ENCODE data around the gene GPC6.

DNA sequence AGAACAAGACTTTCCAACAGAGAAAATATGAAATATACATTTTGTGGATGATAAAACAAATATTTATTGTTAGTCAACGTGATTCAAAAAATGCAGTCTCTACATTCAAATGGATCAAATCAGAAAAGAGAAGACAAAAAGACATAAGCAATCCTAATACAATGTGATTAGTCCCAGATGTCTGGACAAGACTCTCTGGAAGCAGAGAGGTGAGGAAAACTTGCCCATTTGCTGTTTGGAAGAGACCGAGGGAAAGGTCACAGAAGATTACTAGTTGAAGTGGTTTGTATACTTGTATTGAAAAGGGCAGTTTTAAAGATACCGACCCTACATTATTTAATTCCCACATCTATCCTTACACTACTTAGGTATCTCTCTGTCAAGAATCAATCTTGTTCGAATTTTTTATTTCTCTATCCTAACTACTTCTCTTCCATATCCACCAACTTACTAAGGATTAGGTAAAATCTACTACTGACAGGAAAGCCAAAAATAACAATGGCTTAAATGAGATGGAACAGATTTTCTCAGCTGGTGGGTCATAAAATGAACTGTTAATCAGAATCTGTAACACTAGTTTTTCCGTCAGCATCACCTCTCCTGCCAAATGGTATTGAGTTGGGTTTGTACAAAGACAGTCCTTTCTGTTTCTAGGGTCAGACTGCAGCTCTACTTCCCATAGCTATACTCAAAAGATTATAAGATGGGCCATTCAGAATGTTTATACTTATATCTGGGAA, 755.7 kb downstream of the GPC6 start:
- no peak for TF ChIP-seq POLR2AphosphoS5 (IDR thresholded peaks at IDR 0.05; ENCODE audit: low read depth, low read length)
- TF ChIP-seq CTCF (IDR thresholded peaks at IDR 0.05 in 2 of 3, conservative IDR thresholded peaks at IDR 0.05 in 1 of 3; ENCODE audit: borderline replicate concordance in 1 of 3, insufficient read depth in 1 of 3, low read depth in 2 of 3, low read length in 2 of 3) = no peak
- no peak for TF ChIP-seq REST (IDR thresholded peaks at IDR 0.05; ENCODE audit: low read depth)
- TF ChIP-seq ZBTB33 (IDR thresholded peaks at IDR 0.05; ENCODE audit: extremely low read depth, insufficient replicate concordance, low read length) = no peak
- no peak for TF ChIP-seq CEBPB (IDR thresholded peaks at IDR 0.05; ENCODE audit: low read depth)
- no peak for TF ChIP-seq MAX (IDR thresholded peaks at IDR 0.05)
- no peak for TF ChIP-seq EZH2 (IDR thresholded peaks at IDR 0.05)
- TF ChIP-seq CBX3 (IDR thresholded peaks at IDR 0.05; ENCODE audit: low read depth) = no peak
- no peak for TF ChIP-seq POLR2A (IDR thresholded peaks at IDR 0.05; ENCODE audit: borderline replicate concordance, extremely low read depth, insufficient read depth, insufficient read length)
- TF ChIP-seq RAD21 (IDR thresholded peaks at IDR 0.05; ENCODE audit: low read depth) = no peak
